ENCODE data around the gene MSI2. TPM values are rescaled to one million over a fixed set of nuclear protein-coding genes. Genes with fewer than 3 reads are reported as not detected.
A peak's percentile ranks its signal among the peaks of the same experiment; 100 is the strongest.

MSI2 gene
- total RNA-seq, 4 donors from 2014 or later = 27.3 to 50.4 (median 36.8) TPM

GRCh38 chr17:57567251-57567650 is 310.9 kb downstream of the MSI2 start:
- TF ChIP-seq POLR2AphosphoS5 (IDR thresholded peaks at IDR 0.05) (no peak), POLR2A (IDR thresholded peaks at IDR 0.05) (no peak), CTCF (IDR thresholded peaks at IDR 0.05) (no peak), EP300 (IDR thresholded peaks at IDR 0.05) (no peak)
- ATAC-seq = no peak

DNA sequence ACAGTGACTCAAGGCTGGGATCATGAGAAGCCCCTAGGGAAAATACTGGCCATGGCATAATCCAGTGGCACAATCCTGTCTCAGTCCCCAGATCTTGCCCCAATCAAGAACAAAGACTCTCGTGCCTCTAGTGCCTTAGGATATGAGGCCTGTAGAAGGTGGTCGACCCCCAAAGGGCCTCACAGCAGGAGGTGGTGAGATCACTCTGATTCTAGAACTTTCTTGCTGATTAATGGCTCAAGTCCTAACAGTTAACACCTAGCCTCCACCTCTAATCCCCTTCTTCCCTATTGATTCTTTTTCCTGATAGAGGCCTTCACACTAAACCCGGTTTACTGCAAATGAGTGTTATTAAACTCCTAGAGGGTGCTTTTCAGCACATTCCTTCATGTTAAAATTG is 312.0 kb downstream of the MSI2 start:
- no peak overlapping the region for H3K27ac ChIP-seq
- no peaks in the 10 kb centered on the region for H3K27me3 ChIP-seq
- no peak overlapping the region for H3K4me3 ChIP-seq
- H3K4me1 ChIP-seq = peaks cover 0 to 22% (median 5%) of the 10 kb centered on the region in 3 donors
- H3K36me3 ChIP-seq = no peaks in the 10 kb centered on the region
- TF ChIP-seq POLR2A (IDR thresholded peaks at IDR 0.05) (no peak), EP300 (IDR thresholded peaks at IDR 0.05) (no peak), POLR2AphosphoS5 (IDR thresholded peaks at IDR 0.05) (no peak), CTCF (IDR thresholded peaks at IDR 0.05) (no peak)
- 81 to 88% methylated on average over 2 to 3 of the region's 3 CpGs for WGBS, 2 donors (ENCODE audit: low coverage in 1 of 2)
- no peaks in the 10 kb centered on the region for H3K9me3 ChIP-seq
- ATAC-seq = no peak

More at GRCh38 chr17:57567251-57567650, 310.9 kb downstream of the MSI2 start:
- Histone ChIP-seq H3K9me3 (no peaks in the 10 kb centered on the region), H3K4me1 (peaks cover 0 to 19% (median 5%) of the 10 kb centered on the region in 3 donors), H3K27me3 (no peaks in the 10 kb centered on the region), H3K36me3 (no peaks in the 10 kb centered on the region), H3K4me3 (no peak overlapping the region), H3K27ac (no peak overlapping the region)
- 93 to 96% methylated on average over 2 of the region's 9 CpGs for WGBS, 2 donors (ENCODE audit: low coverage in 1 of 2)

DNA sequence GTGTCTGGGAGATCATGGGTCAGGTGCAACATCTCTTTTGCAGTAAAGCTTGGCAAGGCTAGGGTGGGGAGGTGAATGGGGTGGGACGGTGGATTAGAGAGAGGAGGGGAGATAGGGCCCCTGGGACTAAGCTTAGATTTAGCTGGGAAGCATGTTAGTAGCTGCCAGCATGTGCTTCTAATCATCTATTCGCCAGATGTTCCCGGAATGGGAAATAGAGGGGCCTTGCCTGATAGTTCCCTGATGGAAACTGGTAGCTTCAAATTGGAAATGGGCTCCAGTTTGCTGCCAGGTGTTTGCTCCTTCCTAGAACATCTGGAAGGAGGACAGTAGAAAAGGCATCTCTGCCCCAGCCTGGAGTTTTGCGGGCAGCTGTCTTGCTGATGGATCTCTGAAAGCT is 312.7 kb downstream of the MSI2 start:
- 60 to 89% methylated on average over 1 of the region's 4 CpGs for WGBS, 2 donors (ENCODE audit: low coverage in 1 of 2)
- Histone ChIP-seq H3K27me3 (no peaks in the 10 kb centered on the region), H3K36me3 (no peaks in the 10 kb centered on the region), H3K27ac (no peak overlapping the region), H3K4me1 (peaks cover 0 to 29% (median 5%) of the 10 kb centered on the region in 3 donors), H3K9me3 (no peaks in the 10 kb centered on the region), H3K4me3 (no peak overlapping the region)
- TF ChIP-seq POLR2AphosphoS5 (IDR thresholded peaks at IDR 0.05) (no peak), EP300 (IDR thresholded peaks at IDR 0.05) (no peak), POLR2A (IDR thresholded peaks at IDR 0.05) (no peak), CTCF (IDR thresholded peaks at IDR 0.05) (no peak)
- ATAC-seq = no peak

GRCh38 chr17:57569853-57570252 is 313.5 kb downstream of the MSI2 start:
- Histone ChIP-seq H3K9me3 (no peaks in the 10 kb centered on the region), H3K27ac (no peak overlapping the region), H3K36me3 (no peaks in the 10 kb centered on the region), H3K4me1 (peaks cover 0 to 35% (median 8%) of the 10 kb centered on the region in 3 donors), H3K4me3 (no peak overlapping the region), H3K27me3 (no peaks in the 10 kb centered on the region)
- no peak for ATAC-seq
- TF ChIP-seq CTCF (IDR thresholded peaks at IDR 0.05) (no peak), POLR2AphosphoS5 (IDR thresholded peaks at IDR 0.05) (no peak), POLR2A (IDR thresholded peaks at IDR 0.05) (no peak), EP300 (IDR thresholded peaks at IDR 0.05) (no peak)
- 96 to 97% methylated on average over 3 to 7 of the region's 7 CpGs for WGBS, 2 donors (ENCODE audit: low coverage in 1 of 2)

DNA sequence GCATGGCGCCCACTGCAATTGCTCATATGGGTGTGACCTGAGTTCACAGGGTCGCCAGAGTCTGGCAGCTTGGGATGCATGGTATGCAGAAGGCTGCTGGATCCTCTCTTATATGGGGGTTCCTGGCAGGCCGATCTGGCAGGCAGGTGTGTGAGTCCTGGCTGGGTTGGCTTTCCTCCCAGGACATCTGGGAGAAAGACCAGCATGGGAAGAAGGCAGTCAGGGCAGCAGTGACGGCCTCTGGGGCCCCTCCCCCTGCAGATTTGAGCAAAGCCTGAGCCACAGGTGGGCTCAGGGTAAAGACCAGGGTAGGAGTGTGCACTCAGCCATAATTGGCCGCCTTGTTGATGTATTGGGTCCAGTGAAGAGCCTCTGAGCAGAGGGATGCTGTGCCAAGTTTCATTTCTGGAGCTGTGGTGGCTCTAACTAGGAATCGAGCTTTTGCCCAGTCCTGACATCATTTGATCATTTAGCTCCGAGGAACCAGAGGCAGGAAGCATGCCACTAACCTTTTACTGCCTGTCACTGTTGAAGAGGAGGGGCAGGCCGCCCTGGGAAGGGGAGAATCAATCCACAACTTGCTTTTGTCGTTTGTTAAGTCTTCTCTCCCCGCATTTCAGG is 314.5 kb downstream of the MSI2 start:
- 57% methylated on average over 4 of the region's 10 CpGs; no CpG with 5 or more reads in 1 of the 2 donors for WGBS, 2 donors (ENCODE audit: low coverage in 1 of 2)
- no peaks in the 10 kb centered on the region for H3K36me3 ChIP-seq
- H3K27me3 ChIP-seq = no peaks in the 10 kb centered on the region
- no peak for ATAC-seq
- TF ChIP-seq EP300 (IDR thresholded peaks at IDR 0.05) (no peak), CTCF (IDR thresholded peaks at IDR 0.05) (no peak), POLR2A (IDR thresholded peaks at IDR 0.05) (no peak), POLR2AphosphoS5 (IDR thresholded peaks at IDR 0.05) (no peak)
- H3K27ac ChIP-seq = peak overlapping the region in 3 of 4 donors; percentile 33 to 66 (median 61)
- H3K9me3 ChIP-seq = no peaks in the 10 kb centered on the region
- H3K4me3 ChIP-seq = no peak overlapping the region
- H3K4me1 ChIP-seq = peaks cover 0 to 35% (median 8%) of the 10 kb centered on the region in 3 donors

All from gastroesophageal sphincter (tissue), 4 donors.